Measurements from ENCODE around the gene SPHKAP. TPM values are rescaled to one million over a fixed set of nuclear protein-coding genes. Genes with fewer than 3 reads are reported as not detected.
"Not testable (repeated sequence)": the region's sequence is repeated elsewhere in the genome, so short reads cannot be mapped to it uniquely, and the experiment has no call there.

The SPHKAP gene
- total RNA-seq, 1 donor from 2014 or later: 61.2 TPM

DNA sequence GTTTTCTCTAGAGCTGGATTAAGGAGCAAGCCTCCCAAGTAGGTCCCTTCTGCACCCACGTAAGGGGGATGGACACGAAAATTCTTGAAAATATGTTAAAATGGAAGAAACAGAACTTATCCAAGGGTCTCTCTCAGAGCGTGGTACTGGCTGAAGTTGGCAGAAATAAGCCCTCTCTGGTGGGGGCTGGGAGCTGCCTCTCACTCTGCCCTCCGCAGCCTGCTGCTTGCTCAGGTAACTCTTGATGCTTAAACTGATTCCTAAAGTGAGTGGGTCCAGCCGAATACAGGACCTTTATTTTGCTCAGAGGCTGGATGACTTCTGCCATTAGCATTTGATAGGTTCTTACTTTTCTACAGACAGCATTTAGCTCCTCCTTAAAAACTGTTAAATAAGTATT lies 78.1 kb downstream of the SPHKAP start:
- DNase-seq (ENCODE audit: low spot score): no peak
- intact Hi-C loops (cut with DNase I): no loop called here

DNA sequence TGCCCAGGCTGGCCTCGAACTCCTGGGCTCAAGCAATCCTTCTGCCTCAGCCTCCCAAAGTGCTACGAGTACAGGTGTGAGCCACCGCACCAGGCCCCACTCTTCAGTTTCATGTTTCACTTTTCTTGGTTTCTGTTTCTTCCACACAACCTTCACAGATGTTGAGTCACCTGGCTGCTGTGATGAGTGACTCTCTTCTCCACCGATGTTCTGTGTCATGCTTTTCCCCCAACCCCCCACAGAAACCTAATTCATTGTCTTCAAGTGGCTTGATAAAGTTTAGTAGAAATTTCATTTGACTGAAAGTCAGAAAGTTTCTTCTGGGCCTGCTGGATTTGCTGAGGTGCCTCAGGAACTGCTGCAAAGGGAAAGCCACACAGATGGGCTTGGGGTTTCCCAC lies 78.5 kb downstream of the SPHKAP start:
- intact Hi-C loops (cut with DNase I): no loop called here
- no peak for DNase-seq (ENCODE audit: low spot score)

DNA sequence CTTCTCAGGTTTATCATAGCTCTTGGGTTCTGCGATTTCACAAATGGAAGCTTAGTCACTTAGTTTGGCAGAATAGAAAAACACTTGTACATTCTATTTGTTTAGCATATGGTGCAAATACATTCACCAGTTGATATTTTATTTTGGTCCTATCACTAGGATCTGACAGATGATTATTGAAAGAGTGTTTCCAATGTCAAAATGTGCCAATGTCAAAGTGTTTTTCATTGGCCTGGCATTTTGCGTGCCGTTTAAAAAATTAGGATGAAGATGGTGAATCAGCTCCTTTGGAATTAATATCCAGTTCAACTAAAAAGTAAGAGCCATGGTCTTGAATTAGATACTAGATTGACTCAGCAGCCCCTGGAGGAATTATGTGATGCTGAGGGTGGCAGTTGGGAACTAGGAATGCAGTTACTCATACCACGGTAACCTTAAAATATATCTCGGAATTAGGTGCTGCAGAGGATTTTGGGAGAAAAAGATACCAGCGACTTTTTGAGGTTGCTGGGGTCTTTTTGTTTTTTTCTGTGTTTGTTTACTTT lies 87.0 kb downstream of the SPHKAP start:
- no peak for DNase-seq (ENCODE audit: low spot score)
- intact Hi-C loops (cut with DNase I): no loop called here

DNA sequence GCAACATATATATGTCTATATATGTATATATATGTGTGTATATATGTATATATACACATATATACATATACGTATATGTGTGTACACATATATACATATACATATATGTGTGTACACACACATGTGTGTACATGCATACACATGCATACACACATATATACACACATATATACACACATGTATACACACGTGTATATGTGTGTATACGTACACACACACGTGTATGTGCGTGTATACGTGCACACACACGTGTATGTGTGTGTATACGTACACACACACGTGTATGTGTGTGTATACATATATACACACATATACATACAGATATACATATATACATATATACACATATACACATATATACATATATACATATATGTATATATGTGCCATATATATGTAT lies 89.4 kb downstream of the SPHKAP start:
- DNase-seq (ENCODE audit: low spot score): no peak
- intact Hi-C loops (cut with DNase I): no loop called here

DNA sequence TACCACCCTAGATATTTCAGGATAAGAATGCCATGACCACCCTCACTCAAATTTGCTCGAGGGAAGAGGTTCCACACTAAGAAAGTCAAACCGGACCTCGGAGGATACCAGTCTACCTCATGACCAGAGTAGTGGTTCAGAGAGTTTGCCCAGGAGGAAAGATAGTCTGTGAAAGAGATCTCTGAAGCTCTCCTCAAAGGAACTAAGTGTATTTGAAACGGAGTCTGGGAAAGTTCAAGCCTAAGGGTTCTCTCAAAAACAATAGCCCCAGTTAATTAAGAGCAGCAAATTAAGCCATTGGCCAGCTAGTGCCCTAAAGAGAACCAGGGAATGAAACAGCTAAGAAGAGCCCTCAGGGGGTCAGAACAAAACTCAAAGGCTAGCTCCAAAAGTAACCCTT lies 94.9 kb downstream of the SPHKAP start:
- DNase-seq (ENCODE audit: low spot score): no peak
- intact Hi-C loops (cut with DNase I): no loop called here

DNA sequence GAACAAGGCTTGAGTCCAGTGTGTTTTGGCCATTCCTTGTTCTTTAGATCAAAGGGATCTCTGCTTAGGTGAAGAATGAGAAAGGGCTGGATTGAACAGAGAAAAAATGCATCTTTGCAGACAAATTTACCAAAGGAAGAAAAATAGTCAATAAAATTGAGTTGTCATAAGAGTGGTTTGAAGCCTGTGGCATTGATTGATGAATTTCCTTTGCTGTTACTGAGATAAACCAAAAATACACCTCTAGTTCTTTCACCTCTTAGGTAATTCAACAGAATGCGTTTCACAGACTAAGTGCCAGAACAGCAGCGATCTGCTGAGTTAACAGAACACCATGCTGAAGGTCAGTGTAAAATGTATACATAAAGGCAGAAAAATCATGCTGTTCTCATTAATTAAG lies 96.8 kb downstream of the SPHKAP start:
- no peak for DNase-seq (ENCODE audit: low spot score)
- intact Hi-C loops (cut with DNase I): no loop called here

DNA sequence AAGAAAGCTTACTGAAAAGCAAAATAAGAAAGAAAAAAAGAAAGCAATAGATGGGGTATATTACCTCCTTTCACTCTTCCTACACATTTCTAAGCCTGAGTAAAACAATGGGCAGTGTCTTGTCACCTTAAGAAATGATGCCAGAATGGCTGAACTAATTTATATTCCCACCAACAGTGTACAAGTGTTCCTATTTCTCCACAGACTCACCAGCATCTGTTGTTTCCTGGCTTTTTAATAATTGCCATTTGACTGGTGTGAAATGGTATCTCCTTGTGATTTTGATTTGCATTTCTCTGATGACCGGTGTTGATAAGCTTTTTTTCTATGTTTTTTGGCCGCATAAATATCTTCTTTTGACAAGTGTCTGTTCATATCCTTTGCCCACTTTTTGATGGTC lies 98.4 kb downstream of the SPHKAP start:
- intact Hi-C loops (cut with DNase I): no loop called here
- no peak for DNase-seq (ENCODE audit: low spot score)

DNA sequence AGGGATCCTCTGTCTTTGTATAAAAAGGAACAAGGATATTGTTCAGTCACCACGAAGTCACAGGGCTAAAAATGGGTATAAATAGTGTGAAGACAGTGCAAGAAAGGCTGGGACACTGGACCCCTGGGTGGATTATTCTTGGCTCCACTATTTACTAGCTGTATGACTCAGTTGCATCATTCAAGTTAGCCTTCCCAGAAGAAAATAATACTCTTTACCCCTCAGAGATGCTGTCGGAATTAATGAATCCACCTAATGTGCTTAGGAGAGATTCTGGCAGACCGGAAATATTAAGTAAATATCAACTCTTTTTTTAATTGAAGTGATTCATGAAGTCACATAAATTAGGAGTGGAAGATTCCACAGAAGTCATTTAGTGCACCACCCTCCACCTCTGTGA lies 98.9 kb downstream of the SPHKAP start:
- intact Hi-C loops (cut with DNase I): no loop called here

DNA sequence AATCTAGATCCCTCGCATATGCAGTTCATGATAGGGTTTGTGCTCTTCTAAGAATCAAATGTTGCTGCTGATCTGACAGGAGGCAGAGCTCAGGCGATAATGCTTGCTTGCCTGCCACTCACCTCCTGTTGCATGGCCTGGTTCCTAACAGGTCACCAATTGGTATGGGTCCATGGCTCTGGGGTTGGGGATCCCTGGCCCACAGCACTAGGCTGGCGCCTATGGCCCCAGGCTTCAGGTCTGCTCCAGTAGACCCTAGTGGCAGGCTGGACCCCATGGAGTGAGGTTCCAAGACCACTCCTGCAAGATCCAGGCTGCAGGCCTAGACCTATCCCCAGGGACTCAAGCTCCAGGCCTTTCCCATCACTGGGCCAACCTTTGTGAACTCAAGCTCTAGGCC lies 102.3 kb downstream of the SPHKAP start:
- intact Hi-C loops (cut with DNase I): no loop called here
- no peak for DNase-seq (ENCODE audit: low spot score)

More for the DNA sequence above, 98.9 kb downstream of the SPHKAP start:
- no peak for DNase-seq (ENCODE audit: low spot score)

DNA sequence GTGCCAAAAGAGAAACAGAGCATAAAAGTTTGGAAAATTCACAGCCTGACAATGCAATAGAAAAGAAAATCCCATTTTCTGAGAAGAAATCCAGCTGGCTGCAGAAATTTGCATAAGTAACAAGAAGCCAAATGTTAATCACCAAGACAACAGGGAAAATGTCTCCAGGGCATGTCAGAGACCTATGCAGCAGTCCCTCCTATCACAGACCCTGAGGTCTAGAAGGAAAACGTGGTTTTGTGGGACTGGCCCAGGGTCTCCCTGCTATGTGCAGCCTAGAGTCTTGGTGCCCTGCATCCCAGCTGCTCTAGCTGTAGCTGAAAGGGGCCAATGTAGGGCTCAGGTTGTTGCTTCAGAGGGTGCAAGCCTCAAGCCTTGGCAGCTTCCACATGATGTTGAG lies 104.8 kb downstream of the SPHKAP start:
- DNase-seq (ENCODE audit: low spot score); intact Hi-C loops (cut with DNase I): not testable (repeated sequence)

DNA sequence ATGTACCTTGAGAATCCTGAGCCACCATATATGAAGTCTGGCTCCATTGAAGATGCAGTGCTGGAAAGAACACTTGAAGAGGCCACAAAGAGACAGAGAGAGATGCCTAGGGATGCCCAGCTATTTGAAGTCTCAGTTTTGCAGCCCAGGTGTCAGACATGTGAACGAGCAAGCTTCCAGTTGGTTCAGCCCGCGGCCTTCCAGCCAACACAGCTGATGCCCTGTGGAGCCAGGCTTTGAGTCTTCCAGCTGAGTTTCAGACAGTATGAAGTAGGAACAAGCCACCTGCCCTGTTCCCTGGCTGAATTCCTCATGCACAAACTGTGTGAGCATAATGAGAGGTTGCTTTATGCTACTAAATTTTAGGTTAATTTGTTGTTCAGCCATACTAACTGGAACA lies 108.8 kb downstream of the SPHKAP start:
- intact Hi-C loops (cut with DNase I): no loop called here
- DNase-seq (ENCODE audit: low spot score): no peak

DNA sequence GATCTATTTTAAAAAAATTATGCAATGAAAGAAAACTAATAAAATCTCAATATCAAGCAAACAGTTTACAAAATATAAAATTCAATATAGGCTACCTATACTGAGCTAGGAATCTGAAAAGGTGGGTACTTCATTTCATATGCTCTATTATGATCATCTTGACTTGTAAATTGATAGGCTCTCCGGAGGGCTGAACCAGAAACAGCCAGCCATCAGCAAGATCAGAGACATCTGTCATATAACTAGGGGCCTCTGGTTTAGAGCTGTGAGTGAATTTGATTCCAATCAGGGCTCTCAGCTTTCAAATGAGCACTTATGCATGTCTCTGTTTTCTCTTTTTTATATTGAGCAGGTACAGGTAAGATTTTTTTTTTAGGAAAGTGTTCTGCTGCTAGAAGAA lies 114.2 kb downstream of the SPHKAP start:
- intact Hi-C loops (cut with DNase I): no loop called here
- DNase-seq (ENCODE audit: low spot score): no peak

DNA sequence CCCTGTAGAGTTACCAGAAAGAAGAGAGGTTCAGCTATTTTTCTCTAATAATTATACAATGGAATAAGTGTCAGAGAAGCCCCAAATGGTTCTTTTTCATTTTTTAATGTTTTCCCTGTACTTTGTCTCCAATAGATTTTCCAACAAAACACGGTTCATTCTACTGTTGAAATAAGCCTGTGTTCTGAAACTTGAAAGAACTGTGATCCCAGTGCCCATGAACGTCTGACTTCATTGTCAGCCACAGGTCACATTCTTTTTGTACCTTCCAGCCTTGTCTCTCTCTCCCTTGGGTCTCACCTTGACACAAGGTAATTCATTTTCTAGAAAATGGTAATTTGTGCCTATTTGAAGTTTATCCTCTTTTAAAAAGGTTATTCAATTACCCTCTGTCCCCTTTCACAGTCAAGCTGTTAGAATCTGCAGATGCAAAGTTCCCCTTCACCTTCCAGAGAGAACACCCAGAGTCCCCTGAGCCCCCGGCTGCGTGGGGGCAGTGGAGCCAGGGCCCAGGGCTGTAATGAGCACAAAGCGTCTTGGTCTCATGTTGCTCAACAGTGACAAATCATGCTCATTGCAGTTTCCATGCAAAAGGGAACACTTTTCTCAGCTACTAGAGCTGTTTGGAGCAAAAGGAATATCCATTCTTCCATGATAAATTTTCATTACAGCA lies 115.2 kb downstream of the SPHKAP start:
- intact Hi-C loops (cut with DNase I): no loop called here
- no peak for DNase-seq (ENCODE audit: low spot score)

DNA sequence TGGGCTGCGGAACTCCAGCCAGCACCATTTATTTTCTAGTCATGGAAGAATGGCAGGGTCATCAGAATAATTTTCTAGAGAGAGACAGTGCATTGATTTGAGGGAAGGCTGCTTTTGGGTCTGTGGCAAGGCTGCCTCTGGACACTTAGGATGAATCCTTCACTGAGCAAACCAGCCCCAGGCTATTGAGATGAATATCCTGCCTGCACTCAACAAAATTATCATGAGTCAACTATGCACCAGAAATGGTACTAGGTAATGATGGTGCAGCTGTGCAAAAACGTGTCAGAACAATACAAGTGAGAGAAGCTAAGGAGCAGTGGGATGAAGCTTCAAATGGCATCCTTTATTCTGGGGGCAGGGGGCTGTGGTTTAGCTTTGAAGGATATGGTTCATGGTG lies 115.8 kb downstream of the SPHKAP start:
- DNase-seq (ENCODE audit: low spot score): no peak
- intact Hi-C loops (cut with DNase I): no loop called here

DNA sequence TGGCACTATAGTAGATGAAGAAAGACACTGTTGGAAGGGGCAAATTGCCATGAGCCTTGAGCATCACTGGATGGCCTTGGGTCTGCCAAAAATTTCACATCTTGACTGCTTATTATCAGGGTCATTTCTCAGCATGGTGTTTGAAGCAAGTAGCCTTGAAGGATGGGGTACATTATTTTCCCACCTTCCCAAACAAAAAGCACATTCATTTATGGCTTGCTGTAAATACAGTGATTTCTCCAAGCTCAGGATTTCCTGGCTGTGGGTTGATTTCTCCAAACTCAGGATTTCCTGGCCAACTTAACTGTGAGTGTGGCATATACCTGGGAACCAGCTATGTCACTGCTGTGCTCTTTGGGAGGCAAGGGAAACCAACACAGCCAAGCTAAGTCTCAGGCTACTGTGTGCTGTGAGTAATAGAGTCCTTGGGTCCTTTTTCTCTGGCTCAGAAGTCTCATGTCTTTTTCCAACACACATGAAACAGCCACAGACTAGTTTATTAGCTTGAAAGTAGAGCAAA lies 116.6 kb downstream of the SPHKAP start:
- no peak for DNase-seq (ENCODE audit: low spot score)
- intact Hi-C loops (cut with DNase I): no loop called here

DNA sequence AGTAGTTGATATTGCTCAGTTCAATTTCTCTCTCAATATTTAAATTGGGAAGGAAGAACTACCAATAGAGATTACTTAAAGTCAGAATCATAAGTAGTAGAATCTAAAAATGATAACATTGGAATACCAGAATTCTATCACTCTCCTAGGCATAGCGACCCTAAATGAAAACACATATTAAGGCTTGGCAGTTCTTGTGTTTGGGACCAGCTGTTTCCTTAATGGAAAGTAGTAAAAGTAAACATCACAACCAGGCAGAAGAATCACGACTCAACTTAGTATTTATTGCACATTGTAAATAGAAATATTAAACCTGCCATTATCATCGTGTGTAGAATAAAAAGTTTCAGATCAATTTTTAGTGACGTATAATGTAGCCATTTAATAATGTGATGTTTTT lies 117.5 kb downstream of the SPHKAP start:
- intact Hi-C loops (cut with DNase I): no loop called here
- no peak for DNase-seq (ENCODE audit: low spot score)

DNA sequence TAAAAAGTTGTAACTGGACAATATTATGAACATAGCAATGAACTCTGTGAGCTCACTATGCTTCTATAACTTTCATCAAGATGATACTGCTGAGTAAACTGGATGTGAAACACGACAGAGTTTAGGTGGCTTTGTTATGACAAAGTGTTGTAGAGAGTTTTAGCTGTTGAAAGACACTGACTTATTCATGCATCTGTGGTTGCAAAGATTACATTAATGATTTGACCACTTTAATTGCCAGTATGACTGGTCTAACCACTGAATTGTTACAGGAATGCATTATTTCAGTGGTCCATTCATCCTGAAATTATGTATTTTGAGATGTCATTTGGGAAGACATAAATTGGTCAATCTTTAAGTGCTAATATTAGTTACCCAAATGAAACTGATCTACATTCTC lies 117.9 kb downstream of the SPHKAP start:
- DNase-seq (ENCODE audit: low spot score): no peak
- intact Hi-C loops (cut with DNase I): no loop called here

DNA sequence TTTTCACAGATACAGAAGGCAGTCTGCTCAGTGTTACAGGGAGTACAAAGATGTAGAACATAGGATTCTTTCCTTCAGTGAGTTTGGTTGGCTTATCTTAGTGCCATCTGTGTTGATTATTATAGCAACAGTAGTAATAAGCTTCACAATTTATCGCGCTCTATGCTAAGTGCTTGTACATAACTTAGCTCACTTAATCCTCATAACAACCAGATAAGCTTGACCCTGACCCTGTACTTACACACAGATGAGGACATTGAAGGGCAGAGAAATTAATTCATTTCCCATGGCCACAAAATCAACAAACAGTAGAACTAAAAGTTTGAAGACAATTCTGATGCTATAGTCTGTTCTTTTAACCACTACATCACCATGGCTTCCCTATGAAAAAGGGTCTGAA lies 121.8 kb downstream of the SPHKAP start:
- intact Hi-C loops (cut with DNase I): loop anchor here (10.0 kb wide), 1 partner anchor 115 kb away; no protein-coding TSS in a partner anchor
- no peak for DNase-seq (ENCODE audit: low spot score)

DNA sequence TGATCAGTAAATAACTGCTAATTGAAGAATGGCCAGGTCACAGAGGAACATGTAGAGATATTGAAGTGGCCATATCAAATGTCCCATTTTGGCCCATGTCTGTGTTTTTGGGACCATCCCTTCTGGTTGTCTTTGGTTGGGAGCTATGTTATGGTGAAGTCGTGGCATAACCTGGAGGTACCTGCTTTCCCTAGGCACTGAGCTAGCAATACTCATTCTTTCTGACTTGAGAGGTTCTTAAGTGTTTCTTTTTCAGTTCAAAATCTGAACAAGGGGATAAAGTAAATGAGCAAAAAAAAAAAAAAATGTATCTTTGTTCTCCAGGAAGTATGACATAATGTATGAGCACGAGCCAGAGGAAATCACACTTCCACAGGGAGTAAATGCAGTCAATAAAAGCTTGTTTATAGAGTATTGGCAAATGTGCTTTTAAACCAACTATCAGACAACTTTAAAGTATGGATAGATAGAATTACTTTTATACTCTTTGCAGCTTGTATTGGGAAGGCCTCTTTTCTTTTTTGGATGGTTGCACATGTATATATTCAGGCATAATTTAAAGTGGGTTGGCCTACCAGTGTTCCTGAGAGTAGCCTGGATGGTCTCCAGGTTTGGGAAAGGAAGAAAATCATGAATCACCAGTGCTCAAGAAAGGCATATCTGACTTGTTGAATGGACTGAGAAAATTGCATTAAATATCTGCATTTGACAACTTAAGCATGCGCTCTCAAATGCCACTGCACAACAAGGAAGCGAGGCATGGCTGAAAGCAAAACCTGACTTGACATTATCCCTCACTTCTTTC lies 125.0 kb downstream of the SPHKAP start:
- intact Hi-C loops (cut with DNase I): loop anchor here (10.0 kb wide), 1 partner anchor 118 kb away; no protein-coding TSS in a partner anchor
- DNase-seq (ENCODE audit: low spot score): no peak

DNA sequence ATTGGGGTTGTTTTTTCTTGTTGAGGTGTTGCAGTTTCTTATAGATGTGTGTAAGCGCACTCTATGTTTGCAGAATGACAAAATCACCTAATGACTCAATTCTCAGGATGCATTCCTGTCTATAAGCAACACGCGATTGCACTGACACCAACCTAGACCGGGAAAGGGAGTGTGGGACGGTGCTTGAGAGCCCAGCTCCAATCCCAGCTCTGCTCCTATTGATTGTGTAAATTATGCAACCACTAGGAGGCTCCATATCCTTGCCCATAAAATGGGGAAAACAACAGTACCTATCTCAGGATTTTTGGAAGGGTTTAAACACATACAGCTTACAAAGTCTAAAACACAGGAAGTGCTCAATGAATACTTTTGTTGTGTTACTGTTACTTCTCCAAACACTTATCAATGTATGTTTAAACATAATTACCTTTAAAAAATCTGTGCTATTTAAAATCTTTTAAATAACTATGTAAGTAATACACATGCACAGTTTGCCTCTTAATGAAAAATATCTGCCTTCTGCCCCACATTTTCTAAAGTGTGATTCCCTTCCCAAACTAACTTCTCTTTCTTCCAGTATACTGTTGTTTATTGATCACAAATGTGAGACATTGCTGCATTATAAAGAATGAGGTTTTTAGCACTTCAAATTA lies 132.5 kb downstream of the SPHKAP start:
- intact Hi-C loops (cut with DNase I): loop anchor here (2.0 kb wide), 1 partner anchor 608 kb away; no protein-coding TSS in a partner anchor
- no peak for DNase-seq (ENCODE audit: low spot score)

Data from cardiac septum (tissue), 1 donor.